ENCODE data around the gene C1QTNF4. TPM values are rescaled to one million over a fixed set of nuclear protein-coding genes. Genes with fewer than 3 reads are reported as not detected.

C1QTNF4 gene
- 3.6 and 6.3 TPM in 2 replicates for total RNA-seq

GRCh38 chr11:47593934-47594855 lies at the start of gene C1QTNF4:
Gene C1QTNF4, minus strand, starts transcription at chr11:47594411. Its CDS starts 3,601 bp downstream, at chr11:47590810.

GRCh38 chr11:47642099-47642855 lies 48.1 kb upstream of the C1QTNF4 start, which contains the start of gene MTCH2:
Gene MTCH2, minus strand, starts transcription at chr11:47642559. Its CDS starts 94 bp downstream, at chr11:47642465.

DNA sequence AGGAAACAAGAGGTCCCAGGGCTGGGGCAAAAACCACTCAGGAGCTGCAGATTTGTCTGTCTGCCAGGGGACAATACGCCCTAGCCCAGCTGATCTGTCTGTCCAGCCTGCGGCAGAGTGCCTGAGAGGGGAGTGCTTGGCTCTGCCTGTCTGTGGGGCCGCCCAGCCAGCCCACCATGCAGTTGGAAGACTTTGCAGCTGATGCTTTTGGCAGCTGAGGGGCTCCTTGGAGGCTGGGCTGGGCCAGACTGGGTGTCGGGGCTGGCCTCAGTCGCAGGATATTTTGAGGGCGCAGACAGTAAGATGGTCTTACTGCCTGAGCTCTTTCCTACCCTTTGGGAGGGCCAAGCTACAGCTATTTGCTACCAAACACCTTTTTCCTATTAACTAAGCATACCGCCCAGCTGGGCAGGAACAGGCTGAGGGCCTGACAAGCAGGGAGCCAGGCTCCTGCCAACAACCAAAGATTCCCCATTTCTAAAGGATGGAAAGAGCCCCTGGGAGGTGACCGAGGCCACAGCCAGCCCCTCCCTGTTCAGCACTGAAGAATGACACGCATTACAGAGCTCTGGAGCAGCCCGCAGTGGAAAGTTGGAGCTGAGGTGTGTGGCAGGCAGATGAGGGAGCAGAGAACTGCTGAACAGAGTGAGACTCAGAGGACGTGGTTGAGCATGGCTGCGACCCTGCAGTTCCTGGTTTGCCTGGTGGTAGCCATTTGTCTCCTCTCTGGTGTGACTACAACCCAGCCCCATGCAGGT lies 7.9 kb downstream of the C1QTNF4 start, which contains the start of gene FAM180B:
TSS of gene FAM180B (plus strand) at position 581 of the 758 bp plus-strand sequence. CDS start at position 672, 91 bp downstream.

DNA sequence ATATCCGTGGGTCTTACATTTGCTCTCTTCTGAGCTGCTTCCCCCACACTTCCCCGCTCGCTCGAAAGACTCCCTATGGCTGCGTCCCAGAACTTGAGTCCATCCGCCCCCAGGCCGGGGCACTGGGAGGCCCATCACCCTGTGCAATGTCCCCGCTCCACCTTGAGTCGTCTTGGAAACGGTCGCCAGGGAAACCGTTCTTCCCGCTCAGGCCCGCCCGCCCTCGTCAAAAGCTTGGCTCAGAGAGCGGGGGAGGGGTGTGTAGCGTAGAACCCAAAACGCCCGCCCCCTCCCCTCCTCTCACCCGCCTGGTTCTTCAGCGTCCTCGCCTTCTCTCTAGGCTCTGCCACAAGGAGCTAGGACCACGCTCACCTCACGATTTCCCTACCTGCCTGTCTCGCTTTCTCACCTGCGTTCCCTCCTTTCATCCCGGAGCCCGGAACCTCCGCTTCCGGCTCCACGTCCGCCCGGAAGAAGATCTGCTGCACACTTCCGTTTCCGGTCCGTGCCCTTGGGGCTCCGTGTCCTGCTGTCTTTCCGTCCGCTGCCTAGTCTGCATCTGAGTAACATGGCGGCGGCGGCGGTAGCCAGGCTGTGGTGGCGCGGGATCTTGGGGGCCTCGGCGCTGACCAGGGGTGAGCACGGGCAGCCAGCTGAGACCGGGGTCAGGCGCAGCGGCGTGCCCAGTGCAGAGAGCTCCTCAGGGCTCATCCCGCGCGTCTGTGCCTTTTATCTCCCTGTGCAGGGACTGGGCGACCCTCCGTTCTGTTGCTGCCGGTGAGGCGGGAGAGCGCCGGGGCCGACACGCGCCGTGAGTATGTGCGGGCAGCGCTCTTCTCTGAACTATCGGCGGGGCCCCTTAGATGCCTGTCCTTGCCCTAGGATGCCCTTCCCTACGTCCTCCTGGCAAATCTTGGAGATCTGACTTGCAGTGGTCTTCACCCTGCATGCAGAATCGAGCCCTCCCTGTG lies 15.4 kb downstream of the C1QTNF4 start, which contains the start of the genes KBTBD4 and NDUFS3:
TSS of gene KBTBD4 (minus strand) at position 447 of the 971 bp plus-strand sequence. CDS start at position 428, 19 bp downstream.
TSS of gene NDUFS3 (plus strand) at position 551 of the 971 bp plus-strand sequence. CDS start at position 569, 18 bp downstream.

GRCh38 chr11:47565340-47566148 lies 28.7 kb downstream of the C1QTNF4 start, which contains the start of gene PTPMT1:
Gene PTPMT1, plus strand, starts transcription at chr11:47565599. Its CDS starts 24 bp downstream, at chr11:47565623.

DNA sequence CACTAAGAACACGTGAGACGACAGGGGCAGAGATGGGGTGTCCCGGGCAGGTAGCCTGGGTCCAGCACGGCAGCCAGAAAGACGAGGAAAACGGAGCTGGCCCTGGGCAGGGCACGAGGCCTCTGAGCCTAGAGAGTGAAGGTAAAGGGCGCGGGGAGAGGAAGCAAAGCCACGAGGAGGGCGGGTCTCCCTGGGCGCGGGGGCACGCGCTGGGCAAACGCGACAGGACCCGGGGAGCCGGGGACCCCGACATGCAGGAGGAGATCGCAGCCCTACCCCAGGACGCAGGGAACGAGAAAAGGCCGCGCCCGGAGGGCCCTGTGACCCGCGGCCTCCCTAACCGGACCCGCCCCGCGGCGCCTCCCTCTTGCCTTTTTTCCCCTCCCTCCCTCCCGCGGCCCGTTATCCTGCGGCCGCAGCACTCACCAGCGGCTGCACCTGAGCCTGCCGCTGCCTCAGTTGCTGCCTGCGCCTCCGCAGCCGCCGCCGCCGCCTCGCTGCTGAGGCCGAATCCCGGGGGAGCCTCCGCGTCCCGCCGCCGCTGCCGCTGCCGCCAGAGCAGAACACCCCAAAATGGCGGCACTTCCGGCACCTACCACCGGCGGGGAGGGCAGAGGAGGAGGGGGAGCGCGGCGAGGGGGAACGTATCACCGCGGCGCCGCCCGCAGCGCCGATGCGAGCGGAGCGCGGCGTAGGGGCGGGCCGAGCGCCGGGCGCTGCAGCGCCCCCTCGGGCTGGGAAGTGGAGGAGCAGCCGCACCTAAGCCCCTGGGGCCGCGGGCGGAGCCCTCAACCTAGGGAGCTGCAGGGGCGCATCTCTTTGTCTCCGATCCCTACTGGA lies 41.4 kb downstream of the C1QTNF4 start, which contains the start of gene CELF1:
TSS of gene CELF1 (minus strand) at position 567 of the 840 bp plus-strand sequence. CDS start 53,609 bp downstream, outside the sequence.

Other genes with a start within 250 kb of the C1QTNF4 start
- not detected in 2 replicates for gene MYBPC3, start 241.7 kb downstream of the C1QTNF4 start, total RNA-seq
- gene SPI1, start 215.9 kb downstream of the C1QTNF4 start, total RNA-seq, result not detected in 2 replicates
- 111 and 118 TPM in 2 replicates for gene SLC39A13, start 185.8 kb downstream of the C1QTNF4 start, total RNA-seq
- 105 and 200 TPM in 2 replicates for gene PSMC3, start 168.0 kb downstream of the C1QTNF4 start, total RNA-seq
- 3.6 TPM in 1 of 2 replicates, not detected in the other for gene RAPSN, start 145.3 kb downstream of the C1QTNF4 start, total RNA-seq
- 58.6 and 60.2 TPM in 2 replicates for gene CELF1, start 41.3 kb downstream of the C1QTNF4 start, total RNA-seq
- 115 and 134 TPM in 2 replicates for gene PTPMT1, start 28.8 kb downstream of the C1QTNF4 start, total RNA-seq
- gene KBTBD4, start 15.4 kb downstream of the C1QTNF4 start, total RNA-seq, result 21.1 and 26.2 TPM in 2 replicates
- 60.6 and 72.5 TPM in 2 replicates for gene NDUFS3, start 15.3 kb downstream of the C1QTNF4 start, total RNA-seq
- 0.40 TPM in 1 of 2 replicates, not detected in the other for gene FAM180B, start 7.7 kb downstream of the C1QTNF4 start, total RNA-seq
- 61.4 and 64.6 TPM in 2 replicates for gene MTCH2, start 48.1 kb upstream of the C1QTNF4 start, total RNA-seq
- gene AGBL2, start 121.0 kb upstream of the C1QTNF4 start, total RNA-seq, result 0.64 and 0.78 TPM in 2 replicates
- 27.7 and 52.2 TPM in 2 replicates for gene FNBP4, start 172.9 kb upstream of the C1QTNF4 start, total RNA-seq